Right cardiac atrium (tissue), 5 donors: ENCODE data around the gene LRMDA. TPM values are rescaled to one million over a fixed set of nuclear protein-coding genes. Genes with fewer than 3 reads are reported as not detected.
A peak's percentile ranks its signal among the peaks of the same experiment; 100 is the strongest.

ENCODE experiments used
- ATAC-seq, 2 donors: fragments of 200-7000 bp; cut with Tn5 transposase; one replicate each; pipeline versions ENCODE4 v1.8.0 to v1.9.1; 2020; ENCODE audit warnings: moderate library complexity in 2 of 2, mild to moderate bottlenecking in 1 of 2
- DNase-seq, 3 donors: peaks; one replicate each; pipeline ENCODE4 v3.0.0-alpha.2; 2020
- H3K27ac ChIP-seq: one replicate; pipeline ENCODE4 v1.5.1; 2013; ENCODE audit warnings: mild to moderate bottlenecking, low read length, control low read depth, moderate library complexity
- H3K27me3 ChIP-seq: one replicate; pipeline ENCODE4 v1.6.1; 2013; ENCODE audit not compliant: control insufficient read depth, insufficient read depth
- H3K4me1 ChIP-seq: one replicate; pipeline ENCODE4 v1.6.1; 2013; ENCODE audit warnings: low read length; ENCODE audit not compliant: control insufficient read depth, insufficient read depth
- H3K4me3 ChIP-seq: one replicate; pipeline ENCODE4 v1.5.1; 2013; ENCODE audit warnings: low read length, control low read depth
- H3K9me3 ChIP-seq: one replicate; pipeline ENCODE4 v1.6.1; 2013; ENCODE audit warnings: low read length; ENCODE audit not compliant: control insufficient read depth
- WGBS: extraction: QIAGEN DNeasy Blood & Tissue Kit; methylation state at CpG from one replicate; pipeline ENCODE4 v1.1.7; 2013; 5-methylcytosine and 5-hydroxymethylcytosine counted together
- intact Hi-C, 4 donors: fragments of 100-400 bp; cut with DNase I; formaldehyde crosslinking; loops; one replicate each; pipeline versions ENCODE4 v1.11.0 to v1.14.0; 2022 to 2023
- polyA plus RNA-seq: library from polyadenylated mRNA; stranded (reverse); fragments of 200-250 nt; gene quantifications from one replicate; pipeline ENCODE4 v1.2.3, GENCODE V29; 2013
- total RNA-seq, 4 donors: library from RNA; stranded (reverse); fragmentation: NEBNext Ultra II Directional; extraction: Animal tissue kit (Norgen Biotek cat#: 25700); gene quantifications; one replicate each; pipeline ENCODE4 v1.2.1, GENCODE V29; 2021
- donor health status: healthy with polysubstance abuse.
- donor health status: DM: no; HTN: yes; CAD: no.
- donor health status: DM: no; HTN: no; CAD: no.
- donor health status: DM: no; HTN: yes; CAD: no; lungs with severe emphysema.
- donor health status: DM: yes; HTN: yes; CAD: no.

LRMDA gene
- total and polyA plus RNA-seq, 5 donors, result 42.7 to 97.9 (median 48.8) TPM

- ATAC-seq (no peak), DNase-seq (no peak)
- intact Hi-C loops, result no loop called here
- no peak overlapping the region for H3K4me3 ChIP-seq
- H3K27me3 ChIP-seq, result no peaks in the 10 kb centered on the region
- peaks cover 3% of the 10 kb centered on the region for H3K4me1 ChIP-seq
- H3K9me3 ChIP-seq, result no peaks in the 10 kb centered on the region
- WGBS, result 89% methylated on average over 1 of the region's 1 CpG
- H3K27ac ChIP-seq, result no peak overlapping the region
Observed at GRCh38 chr10:75426880-75427279, 4.5 kb upstream of the LRMDA start.

GRCh38 chr10:75427951-75428350 is 3.5 kb upstream of the LRMDA start:
- 62% methylated on average over 3 of the region's 3 CpGs for WGBS
- no peak for ATAC-seq
- intact Hi-C loops, result no loop called here
- no peak for DNase-seq
- no peaks in the 10 kb centered on the region for H3K9me3 ChIP-seq
- no peaks in the 10 kb centered on the region for H3K27me3 ChIP-seq
- H3K4me3 ChIP-seq, result no peak overlapping the region
- peak overlapping the region; percentile 57 for H3K27ac ChIP-seq
- H3K4me1 ChIP-seq, result peaks cover 3% of the 10 kb centered on the region

GRCh38 chr10:75428434-75429158 is 2.8 kb upstream of the LRMDA start:
- H3K27me3 ChIP-seq, result no peaks in the 10 kb centered on the region
- WGBS, result 60% methylated on average over 9 of the region's 9 CpGs
- intact Hi-C loops, result no loop called here
- peak in 1 of 2 donors; percentile 21 for ATAC-seq
- no peak for DNase-seq
- no peaks in the 10 kb centered on the region for H3K9me3 ChIP-seq
- no peak overlapping the region for H3K4me3 ChIP-seq
- H3K27ac ChIP-seq, result peak overlapping the region; percentile 57
- H3K4me1 ChIP-seq, result peaks cover 3% of the 10 kb centered on the region

GRCh38 chr10:75429159-75429827 is 2.1 kb upstream of the LRMDA start:
- no peaks in the 10 kb centered on the region for H3K27me3 ChIP-seq
- intact Hi-C loops, result no loop called here
- no peaks in the 10 kb centered on the region for H3K9me3 ChIP-seq
- peak overlapping the region; percentile 73 for H3K27ac ChIP-seq
- no peak overlapping the region for H3K4me3 ChIP-seq
- ATAC-seq (no peak), DNase-seq (no peak)
- H3K4me1 ChIP-seq, result peaks cover 3% of the 10 kb centered on the region
- 72% methylated on average over 5 of the region's 5 CpGs for WGBS

GRCh38 chr10:75430000-75430763 is 1.2 kb upstream of the LRMDA start:
- H3K27ac ChIP-seq, result peak overlapping the region; percentile 73
- intact Hi-C loops, result no loop called here
- 43% methylated on average over 9 of the region's 9 CpGs for WGBS
- no peaks in the 10 kb centered on the region for H3K27me3 ChIP-seq
- no peak overlapping the region for H3K4me3 ChIP-seq
- ATAC-seq (peak; percentile 84 to 92), DNase-seq (peak; percentile 78 to 86 (median 85))
- H3K4me1 ChIP-seq, result peaks cover 3% of the 10 kb centered on the region
- H3K9me3 ChIP-seq, result no peaks in the 10 kb centered on the region

GRCh38 chr10:75432176-75432575 is 752 bp downstream of the LRMDA start:
- H3K27me3 ChIP-seq, result no peaks in the 10 kb centered on the region
- peak overlapping the region; percentile 77 for H3K4me3 ChIP-seq
- no peak for ATAC-seq
- WGBS, result 75% methylated on average over 5 of the region's 5 CpGs
- peaks cover 3% of the 10 kb centered on the region for H3K4me1 ChIP-seq
- H3K9me3 ChIP-seq, result no peaks in the 10 kb centered on the region
- intact Hi-C loops, result no loop called here
- no peak for DNase-seq
- no peak overlapping the region for H3K27ac ChIP-seq

- DNase-seq (no peak), ATAC-seq (no peak)
- intact Hi-C loops, result no loop called here
- peaks cover 3% of the 10 kb centered on the region for H3K4me1 ChIP-seq
- 81% methylated on average over 5 of the region's 5 CpGs for WGBS
- H3K9me3 ChIP-seq, result no peaks in the 10 kb centered on the region
- H3K27me3 ChIP-seq, result no peaks in the 10 kb centered on the region
- no peak overlapping the region for H3K4me3 ChIP-seq
- H3K27ac ChIP-seq, result no peak overlapping the region
Observed at GRCh38 chr10:75432763-75433162, 1.3 kb downstream of the LRMDA start.

GRCh38 chr10:75433216-75433615 is 1.8 kb downstream of the LRMDA start:
- no peaks in the 10 kb centered on the region for H3K9me3 ChIP-seq
- DNase-seq (no peak), ATAC-seq (no peak)
- H3K27ac ChIP-seq, result no peak overlapping the region
- 74% methylated on average over 8 of the region's 8 CpGs for WGBS
- intact Hi-C loops, result no loop called here
- H3K27me3 ChIP-seq, result no peaks in the 10 kb centered on the region
- no peak overlapping the region for H3K4me3 ChIP-seq
- H3K4me1 ChIP-seq, result peaks cover 3% of the 10 kb centered on the region

- peaks cover 3% of the 10 kb centered on the region for H3K4me1 ChIP-seq
- no peak for ATAC-seq
- no peaks in the 10 kb centered on the region for H3K9me3 ChIP-seq
- no peaks in the 10 kb centered on the region for H3K27me3 ChIP-seq
- no peak overlapping the region for H3K4me3 ChIP-seq
- 89% methylated on average over 8 of the region's 8 CpGs for WGBS
- no peak for DNase-seq
- intact Hi-C loops, result no loop called here
- H3K27ac ChIP-seq, result no peak overlapping the region
Observed at GRCh38 chr10:75434291-75434690, 2.9 kb downstream of the LRMDA start.

- DNase-seq, result no peak
- no peaks in the 10 kb centered on the region for H3K27me3 ChIP-seq
- H3K9me3 ChIP-seq, result no peaks in the 10 kb centered on the region
- no peak overlapping the region for H3K4me3 ChIP-seq
- H3K4me1 ChIP-seq, result peaks cover 3% of the 10 kb centered on the region
- 67% methylated on average over 2 of the region's 2 CpGs for WGBS
- intact Hi-C loops, result no loop called here
- no peak for ATAC-seq
- H3K27ac ChIP-seq, result no peak overlapping the region
Observed at GRCh38 chr10:75435291-75435690, 3.9 kb downstream of the LRMDA start.

- no peak for DNase-seq
- no peaks in the 10 kb centered on the region for H3K27me3 ChIP-seq
- intact Hi-C loops, result no loop called here
- no peak overlapping the region for H3K27ac ChIP-seq
- no peak overlapping the region for H3K4me3 ChIP-seq
- no peak for ATAC-seq
- no peaks in the 10 kb centered on the region for H3K4me1 ChIP-seq
- no peaks in the 10 kb centered on the region for H3K9me3 ChIP-seq
Observed at GRCh38 chr10:75436896-75437295, 5.5 kb downstream of the LRMDA start.
